Stimulated activated CD8-positive, alpha-beta memory T cell treated with anti-CD3 and anti-CD28 coated beads, Interleukin-7, amount 100 ng/mL, for 1 hour (primary cell): ENCODE results near the gene TPD52L2.

Experiments
- DNase-seq, 2 donors: peaks; one replicate each; pipeline ENCODE4 v3.0.0-alpha.2; 2020; ENCODE audit warnings: low read depth in 2 of 2

The TPD52L2 gene

DNA sequence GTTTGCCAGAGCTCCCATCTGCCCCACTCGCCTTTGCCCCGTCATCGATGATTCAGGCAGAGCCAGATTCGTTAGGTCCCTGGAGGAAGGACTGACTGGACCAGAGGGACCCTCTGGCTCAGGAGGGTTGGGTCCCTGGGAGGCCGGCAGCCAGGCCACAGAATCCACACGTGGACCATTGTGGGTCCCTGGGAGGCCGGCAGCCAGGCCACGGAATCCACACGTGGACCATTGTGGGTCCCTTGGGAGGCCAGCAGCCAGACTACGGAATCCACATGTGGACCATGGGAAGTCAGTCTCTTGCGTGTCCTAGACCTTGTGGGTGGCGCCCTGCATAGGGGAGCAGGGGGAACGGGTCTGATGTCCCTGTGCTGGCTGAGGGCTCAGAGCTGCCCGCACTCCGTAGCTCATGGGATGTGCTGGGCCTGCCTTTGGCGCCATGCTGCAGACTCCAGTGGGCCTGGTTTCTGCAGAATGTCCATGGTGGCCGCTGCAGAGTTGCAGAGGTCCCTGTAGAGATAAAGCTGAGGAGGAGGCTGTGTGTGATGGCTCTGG, 67.6 kb downstream of the TPD52L2 start:
- DNase-seq = no peak

DNA sequence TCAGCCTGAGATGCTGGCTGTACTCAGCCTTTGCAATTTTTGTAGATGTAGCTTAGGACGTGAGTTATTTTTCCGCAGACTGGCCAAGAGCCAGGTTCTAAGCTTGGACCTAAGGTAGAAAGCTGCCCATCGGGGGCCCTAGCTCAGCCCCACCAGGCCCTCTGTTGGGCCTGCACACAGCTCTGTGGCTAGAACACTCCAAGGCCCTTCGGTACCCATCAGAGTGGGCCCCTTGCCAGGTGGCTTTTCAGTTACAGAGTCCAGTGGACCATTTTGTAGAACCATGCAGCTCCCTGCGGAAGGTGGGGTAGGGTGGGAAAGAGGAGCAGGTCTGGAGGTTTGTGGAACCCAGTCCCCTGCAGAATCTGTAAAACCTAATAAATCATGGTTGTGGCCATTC, 68.6 kb downstream of the TPD52L2 start:
- DNase-seq = no peak

GRCh38 chr20:63934271-63935068, 69.4 kb downstream of the TPD52L2 start:
- no peak for DNase-seq

DNA sequence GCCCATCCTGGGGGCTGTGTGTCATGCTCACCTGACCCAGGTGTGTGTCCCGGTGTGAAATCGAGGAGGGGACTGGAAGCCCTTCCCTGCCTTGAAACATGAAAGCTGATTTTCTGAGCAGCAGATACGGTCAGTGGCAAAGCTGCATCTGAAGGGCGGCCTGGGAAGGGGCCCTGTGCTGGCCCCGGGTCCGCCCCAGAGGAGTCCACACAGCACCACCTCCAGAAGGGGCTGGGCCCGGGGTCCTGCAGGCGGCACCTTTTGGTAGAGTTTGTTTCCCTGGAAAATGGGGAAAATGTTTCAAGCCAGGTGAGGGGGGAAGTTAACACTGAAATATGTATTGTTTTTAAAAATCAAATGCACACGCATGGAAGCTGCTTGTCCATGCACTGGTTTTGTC, 70.4 kb downstream of the TPD52L2 start:
- DNase-seq = no peak

DNA sequence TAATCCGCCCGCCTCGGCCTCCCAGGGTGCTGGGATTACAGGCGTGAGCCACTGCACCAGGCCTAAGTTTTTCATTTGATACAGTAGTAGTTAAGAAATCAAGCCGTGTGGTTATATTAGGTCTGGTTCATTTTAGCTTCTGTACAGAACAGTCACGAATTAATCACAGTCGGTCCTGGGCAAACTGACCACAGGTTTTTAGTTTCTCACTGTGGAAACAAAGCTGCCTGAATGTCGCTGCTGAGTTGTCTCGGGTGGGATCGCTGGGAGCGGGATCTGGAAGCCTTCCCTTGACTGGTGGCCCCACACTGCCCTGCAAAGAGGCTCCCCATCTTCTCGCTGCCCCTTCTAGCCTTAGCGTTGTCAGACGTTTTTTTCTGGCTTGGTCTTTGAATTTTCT, 72.5 kb downstream of the TPD52L2 start:
- DNase-seq = no peak

- DNase-seq = no peak
Observed at GRCh38 chr20:63939061-63939935, 74.2 kb downstream of the TPD52L2 start.

GRCh38 chr20:63940071-63940471, 75.0 kb downstream of the TPD52L2 start:
- no peak for DNase-seq

GRCh38 chr20:63940472-63941266, 75.6 kb downstream of the TPD52L2 start:
- no peak for DNase-seq
